Activated naive CD8-positive, alpha-beta T cell treated with anti-CD3 and anti-CD28 coated beads, Interleukin-2, amount 50 U/mL, for 24 hours (primary cell): ENCODE measurements around the gene TMEM178B.
"Not testable (repeated sequence)": the region's sequence is repeated elsewhere in the genome, so short reads cannot be mapped to it uniquely, and the experiment has no call there.

ENCODE experiments used
- ATAC-seq: fragments of 150-1000 bp; cut with Tn5 transposase; one replicate; pipeline ENCODE4 v1.10.0; 2021
- DNase-seq: peaks from one replicate; pipeline ENCODE4 v3.0.0; 2021
- H3K27ac Mint-ChIP-seq: one replicate; pipeline ENCODE4 v1.8.0; 2021; ENCODE audit warnings: mild to moderate bottlenecking, mixed read lengths
- H3K27me3 Mint-ChIP-seq: one replicate; pipeline ENCODE4 v1.8.0; 2021; ENCODE audit warnings: mixed read lengths
- H3K36me3 Mint-ChIP-seq: one replicate; pipeline ENCODE4 v1.8.0; 2021; ENCODE audit warnings: low read depth, mixed read lengths
- H3K4me1 Mint-ChIP-seq: one replicate; pipeline ENCODE4 v1.8.0; 2021; ENCODE audit warnings: mixed read lengths
- H3K4me3 Mint-ChIP-seq: one replicate; pipeline ENCODE4 v1.8.0; 2021; ENCODE audit warnings: mild to moderate bottlenecking, moderate library complexity, mixed read lengths
- H3K9me3 Mint-ChIP-seq: one replicate; pipeline ENCODE4 v1.8.0; 2021; ENCODE audit warnings: mixed read lengths

TMEM178B gene

GRCh38 chr7:141167381-141167964, 93.6 kb downstream of the TMEM178B start:
- H3K27me3 Mint-ChIP-seq: peaks cover 4% of the 10 kb centered on the region
- H3K4me1 Mint-ChIP-seq: no peaks in the 10 kb centered on the region
- H3K27ac Mint-ChIP-seq: no peak overlapping the region
- no peak overlapping the region for H3K4me3 Mint-ChIP-seq
- DNase-seq (no peak), ATAC-seq (no peak)
- no peaks in the 10 kb centered on the region for H3K36me3 Mint-ChIP-seq
- H3K9me3 Mint-ChIP-seq: no peaks in the 10 kb centered on the region

GRCh38 chr7:141169157-141169556, 95.3 kb downstream of the TMEM178B start:
- not testable (repeated sequence) for H3K36me3 Mint-ChIP-seq, H3K27me3 Mint-ChIP-seq, H3K4me1 Mint-ChIP-seq, H3K27ac Mint-ChIP-seq, ATAC-seq, H3K9me3 Mint-ChIP-seq, H3K4me3 Mint-ChIP-seq, DNase-seq

- H3K27me3 Mint-ChIP-seq, H3K4me1 Mint-ChIP-seq, ATAC-seq, H3K9me3 Mint-ChIP-seq, DNase-seq, H3K27ac Mint-ChIP-seq, H3K36me3 Mint-ChIP-seq, H3K4me3 Mint-ChIP-seq: not testable (repeated sequence)
These were observed 101.9 kb downstream of the TMEM178B start for GRCh38 chr7:141175728-141176127.

GRCh38 chr7:141177120-141177519, 103.3 kb downstream of the TMEM178B start:
- not testable (repeated sequence) for H3K36me3 Mint-ChIP-seq, DNase-seq, H3K9me3 Mint-ChIP-seq, H3K27me3 Mint-ChIP-seq, H3K4me3 Mint-ChIP-seq, H3K4me1 Mint-ChIP-seq, ATAC-seq
- peak overlapping the region; percentile 5 for H3K27ac Mint-ChIP-seq

- Mint-ChIP-seq H3K36me3 (no peaks in the 10 kb centered on the region), H3K9me3 (no peaks in the 10 kb centered on the region), H3K4me1 (peaks cover 7% of the 10 kb centered on the region), H3K27ac (no peak overlapping the region), H3K4me3 (no peak overlapping the region), H3K27me3 (peaks cover 6% of the 10 kb centered on the region)
- ATAC-seq (no peak), DNase-seq (no peak)
These were observed 104.7 kb downstream of the TMEM178B start for GRCh38 chr7:141178486-141179135.

DNA sequence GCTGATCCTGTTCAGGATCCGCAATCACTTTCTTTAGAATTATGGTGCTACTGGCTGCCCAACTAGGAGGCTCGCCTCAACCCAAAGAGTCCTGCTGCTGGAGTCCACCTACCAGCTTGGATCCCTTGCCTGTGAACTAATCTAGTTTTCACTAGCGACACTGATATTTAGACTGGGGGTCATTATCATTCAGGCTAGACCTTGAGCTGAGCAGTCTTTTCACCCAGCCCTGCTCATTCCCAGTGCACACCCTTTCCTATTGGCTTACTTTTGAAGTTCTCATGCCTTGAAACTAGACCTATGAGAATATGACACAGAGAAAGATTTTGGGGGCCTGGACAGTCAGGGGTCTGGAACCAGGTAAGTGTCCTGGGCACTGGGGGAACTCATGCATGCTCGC, 107.9 kb downstream of the TMEM178B start:
- no peaks in the 10 kb centered on the region for H3K36me3 Mint-ChIP-seq
- no peak overlapping the region for H3K4me3 Mint-ChIP-seq
- DNase-seq (no peak), ATAC-seq (no peak)
- no peak overlapping the region for H3K27ac Mint-ChIP-seq
- no peaks in the 10 kb centered on the region for H3K27me3 Mint-ChIP-seq
- H3K4me1 Mint-ChIP-seq: peaks cover 4% of the 10 kb centered on the region
- no peaks in the 10 kb centered on the region for H3K9me3 Mint-ChIP-seq

- H3K9me3 Mint-ChIP-seq: no peaks in the 10 kb centered on the region
- no peak overlapping the region for H3K4me3 Mint-ChIP-seq
- H3K27me3 Mint-ChIP-seq: peaks cover 2% of the 10 kb centered on the region
- DNase-seq (no peak), ATAC-seq (no peak)
- H3K36me3 Mint-ChIP-seq: no peaks in the 10 kb centered on the region
- no peaks in the 10 kb centered on the region for H3K4me1 Mint-ChIP-seq
- H3K27ac Mint-ChIP-seq: no peak overlapping the region
These were observed 110.8 kb downstream of the TMEM178B start for GRCh38 chr7:141184532-141185190.

- H3K27ac Mint-ChIP-seq: no peak overlapping the region
- H3K4me3 Mint-ChIP-seq: no peak overlapping the region
- DNase-seq: no peak
- no peaks in the 10 kb centered on the region for H3K9me3 Mint-ChIP-seq
- no peak for ATAC-seq
- no peaks in the 10 kb centered on the region for H3K4me1 Mint-ChIP-seq
- no peaks in the 10 kb centered on the region for H3K36me3 Mint-ChIP-seq
- peaks cover 2% of the 10 kb centered on the region for H3K27me3 Mint-ChIP-seq
These were observed 111.6 kb downstream of the TMEM178B start for GRCh38 chr7:141185369-141185967.

DNA sequence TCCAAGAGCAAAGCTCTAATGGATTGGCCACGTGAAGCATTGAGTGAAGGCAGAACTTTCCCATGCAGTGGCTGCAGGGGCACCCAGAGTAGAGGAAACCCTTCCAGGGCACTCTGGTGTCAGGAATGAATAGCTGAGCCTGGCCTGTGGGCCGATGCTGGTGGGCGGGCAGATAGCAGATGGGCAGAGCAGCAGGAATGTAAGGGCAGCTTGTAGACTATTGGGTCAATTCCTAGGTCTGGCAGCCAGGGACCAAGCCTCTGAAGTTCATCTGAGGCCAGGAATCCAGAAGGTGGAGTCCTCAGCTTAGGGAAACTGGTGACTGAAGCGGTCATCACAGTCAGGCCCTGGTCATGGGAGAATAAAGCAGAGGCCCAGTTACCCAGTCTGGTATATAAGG, 115.4 kb downstream of the TMEM178B start:
- no peak for ATAC-seq
- Mint-ChIP-seq H3K4me3 (no peak overlapping the region), H3K36me3 (no peaks in the 10 kb centered on the region), H3K9me3 (no peaks in the 10 kb centered on the region), H3K27me3 (peaks cover 2% of the 10 kb centered on the region), H3K4me1 (no peaks in the 10 kb centered on the region), H3K27ac (no peak overlapping the region)
- DNase-seq: no peak

DNA sequence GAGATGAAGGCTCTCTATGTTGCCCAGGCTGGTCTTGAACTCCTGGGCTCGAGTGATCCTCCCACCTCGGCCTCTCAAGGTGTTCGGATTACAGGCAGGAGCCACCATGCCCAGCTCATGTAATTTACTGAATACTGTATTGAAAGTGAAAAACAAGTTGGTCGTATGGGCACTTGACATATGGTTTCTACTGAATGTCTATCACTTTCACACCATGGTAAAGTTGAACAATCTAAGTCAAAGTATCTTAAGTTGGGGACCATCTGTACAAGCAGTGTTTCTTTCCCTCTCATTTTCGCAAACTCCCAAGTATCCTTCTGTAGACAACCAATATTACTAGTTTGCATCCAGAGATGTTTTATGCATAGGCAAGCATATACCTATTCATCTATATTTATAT, 116.6 kb downstream of the TMEM178B start:
- ATAC-seq (no peak), DNase-seq (no peak)
- peaks cover 2% of the 10 kb centered on the region for H3K27me3 Mint-ChIP-seq
- H3K27ac Mint-ChIP-seq: no peak overlapping the region
- H3K4me1 Mint-ChIP-seq: no peaks in the 10 kb centered on the region
- H3K9me3 Mint-ChIP-seq: no peaks in the 10 kb centered on the region
- no peak overlapping the region for H3K4me3 Mint-ChIP-seq
- H3K36me3 Mint-ChIP-seq: no peaks in the 10 kb centered on the region

GRCh38 chr7:141191277-141191676, 117.4 kb downstream of the TMEM178B start:
- DNase-seq (no peak), ATAC-seq (no peak)
- Mint-ChIP-seq H3K27me3 (peaks cover 2% of the 10 kb centered on the region), H3K9me3 (no peaks in the 10 kb centered on the region), H3K36me3 (no peaks in the 10 kb centered on the region), H3K4me3 (no peak overlapping the region), H3K4me1 (no peaks in the 10 kb centered on the region), H3K27ac (no peak overlapping the region)

DNA sequence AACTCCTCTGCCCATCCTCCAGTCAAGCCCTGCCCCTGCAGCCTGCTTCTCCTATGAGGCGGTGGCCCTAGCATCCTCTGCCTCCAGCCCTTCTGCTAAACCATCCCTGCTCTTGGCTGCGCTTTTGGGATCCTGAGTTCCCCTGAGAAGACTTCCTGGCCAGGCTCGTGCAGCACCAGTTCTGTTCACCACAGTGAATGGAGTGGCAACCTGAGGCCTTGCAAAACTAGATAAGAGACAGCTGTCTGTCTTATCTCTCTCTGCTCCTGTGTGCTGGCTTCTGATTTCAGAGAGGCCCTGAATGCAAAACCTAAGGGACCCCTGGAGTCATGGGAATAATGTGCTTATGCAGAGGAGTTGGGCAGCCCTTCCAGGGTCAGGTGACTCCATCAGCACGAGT, 119.2 kb downstream of the TMEM178B start:
- H3K27me3 Mint-ChIP-seq: no peaks in the 10 kb centered on the region
- no peak overlapping the region for H3K4me3 Mint-ChIP-seq
- no peaks in the 10 kb centered on the region for H3K9me3 Mint-ChIP-seq
- ATAC-seq: no peak
- H3K27ac Mint-ChIP-seq: no peak overlapping the region
- no peaks in the 10 kb centered on the region for H3K4me1 Mint-ChIP-seq
- DNase-seq: no peak
- no peaks in the 10 kb centered on the region for H3K36me3 Mint-ChIP-seq

GRCh38 chr7:141195722-141196121, 121.9 kb downstream of the TMEM178B start:
- H3K4me1 Mint-ChIP-seq, ATAC-seq, H3K9me3 Mint-ChIP-seq, DNase-seq, H3K36me3 Mint-ChIP-seq, H3K4me3 Mint-ChIP-seq, H3K27ac Mint-ChIP-seq: not testable (repeated sequence)
- H3K27me3 Mint-ChIP-seq: peaks cover 11% of the 10 kb centered on the region

DNA sequence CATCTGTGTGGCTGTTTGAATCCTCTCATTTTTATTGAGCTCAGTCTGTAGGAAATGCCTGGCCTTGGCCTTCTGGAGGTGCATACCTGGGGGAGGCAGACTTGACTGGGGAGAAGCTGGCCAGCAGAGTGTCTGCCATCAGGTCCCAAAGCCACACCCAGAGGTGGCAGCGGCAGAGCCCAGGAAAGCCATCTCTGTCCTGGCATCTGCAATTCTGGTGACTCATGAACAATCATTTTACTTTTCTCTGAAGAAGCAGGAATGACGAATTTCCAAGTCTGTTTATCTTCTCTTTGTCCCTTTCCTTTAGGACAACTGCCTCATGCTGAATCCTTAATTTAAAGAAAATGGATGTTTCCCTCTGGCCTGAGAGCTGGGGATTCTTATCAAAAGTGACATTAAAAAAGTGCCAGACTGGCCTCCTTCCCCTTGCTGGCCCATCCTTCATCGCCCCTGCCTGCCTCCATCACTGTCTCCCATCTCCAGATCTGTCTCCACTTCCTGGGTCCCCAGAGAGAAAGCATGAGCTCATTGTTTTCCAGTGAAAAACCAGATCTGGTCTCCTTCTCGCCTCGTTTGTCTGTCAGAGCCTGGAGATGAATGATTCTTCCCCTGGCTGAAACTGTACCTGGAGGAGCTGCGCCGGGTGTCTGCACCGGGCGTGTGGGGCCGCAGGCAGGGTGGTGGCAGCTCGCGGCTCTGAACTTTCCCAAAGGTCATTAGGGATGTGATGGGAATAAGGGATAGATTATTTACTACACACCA, 124.5 kb downstream of the TMEM178B start:
- no peaks in the 10 kb centered on the region for H3K36me3 Mint-ChIP-seq
- H3K9me3 Mint-ChIP-seq: no peaks in the 10 kb centered on the region
- ATAC-seq: no peak
- no peak overlapping the region for H3K4me3 Mint-ChIP-seq
- no peak overlapping the region for H3K27ac Mint-ChIP-seq
- no peak for DNase-seq
- H3K4me1 Mint-ChIP-seq: no peaks in the 10 kb centered on the region
- peaks cover 25% of the 10 kb centered on the region for H3K27me3 Mint-ChIP-seq
